HEK293 (cell line): ENCODE data around the gene EFCAB8.

Source experiments
- CTCF ChIP-seq: fragments of 450-650 bp; formaldehyde crosslinking; IDR thresholded peaks from 2 replicates; pipeline ENCODE4 v1.5.1; 2016; ENCODE audit warnings: missing biosample characterization, missing genetic modification characterization
- PATZ1 ChIP-seq: fragments of 450-650 bp; formaldehyde crosslinking; IDR thresholded peaks from 2 replicates; pipeline ENCODE4 v1.5.1; 2016; ENCODE audit warnings: missing biosample characterization, missing genetic modification characterization
- PBX3 ChIP-seq: sonication (generic); formaldehyde crosslinking; IDR thresholded peaks from 2 replicates; pipeline ENCODE4 v1.8.1; 2022; ENCODE audit warnings: mild to moderate bottlenecking, moderate library complexity, missing genetic modification reagents
- SCRT2 ChIP-seq: fragments of 450-650 bp; formaldehyde crosslinking; IDR thresholded peaks from 2 replicates; pipeline ENCODE4 v1.5.1; 2016; ENCODE audit warnings: missing biosample characterization, missing genetic modification characterization
- TCF7L2 ChIP-seq: IDR thresholded peaks from 2 replicates; pipeline ENCODE4 v1.6.1; 2011; ENCODE audit warnings: low read depth, mild to moderate bottlenecking, inconsistent platforms, low read length, moderate library complexity, borderline replicate concordance
- ZBTB17 ChIP-seq: fragments of 450-650 bp; formaldehyde crosslinking; IDR thresholded peaks from 2 replicates; pipeline ENCODE4 v1.5.1; 2016; ENCODE audit warnings: missing biosample characterization, missing genetic modification characterization
- ZNF221 ChIP-seq: fragments of 450-650 bp; formaldehyde crosslinking; IDR thresholded peaks from 2 replicates; pipeline ENCODE4 v1.5.1; 2017; ENCODE audit warnings: missing biosample characterization, missing genetic modification characterization, borderline replicate concordance
- ZNF24 ChIP-seq: fragments of 450-650 bp; formaldehyde crosslinking; IDR thresholded peaks from 2 replicates; pipeline ENCODE4 v1.5.1; 2016; ENCODE audit warnings: missing biosample characterization, missing genetic modification characterization
- ZNF423 ChIP-seq: fragments of 450-650 bp; formaldehyde crosslinking; IDR thresholded peaks from 2 replicates; pipeline ENCODE4 v1.5.1; 2016; ENCODE audit warnings: missing biosample characterization, missing genetic modification characterization
- ZNF529 ChIP-seq: fragments of 450-650 bp; formaldehyde crosslinking; IDR thresholded peaks from 2 replicates; pipeline ENCODE4 v1.5.1; 2017; ENCODE audit warnings: missing genetic modification characterization, missing biosample characterization; ENCODE audit not compliant: insufficient replicate concordance

- TF ChIP-seq TCF7L2 (no peak), ZNF529 (tag by site-specific recombination) (no peak), CTCF (tag by site-specific recombination) (no peak), ZNF221 (tag by site-specific recombination) (no peak), PATZ1 (tag by site-specific recombination) (no peak), ZBTB17 (tag by site-specific recombination) (no peak), PBX3 (no peak), SCRT2 (tag by site-specific recombination) (no peak), ZNF24 (no peak), ZNF423 (no peak)
Observed at GRCh38 chr20:33005908-33006775, 147.4 kb downstream of the EFCAB8 start.
